HK-2 (cell line): ENCODE data around the gene SLC45A1.
"Not testable (repeated sequence)": the region's sequence is repeated elsewhere in the genome, so short reads cannot be mapped to it uniquely, and the experiment has no call there.

Experiments used
- DNase-seq: peaks from one replicate; pipeline ENCODE4 v3.0.0-alpha.2; 2018; ENCODE audit not compliant: unreplicated experiment

Gene SLC45A1

GRCh38 chr1:8367571-8368194, 49.8 kb downstream of the SLC45A1 start:
- DNase-seq = no peak

- no peak for DNase-seq
Observed at GRCh38 chr1:8368956-8369639, 51.2 kb downstream of the SLC45A1 start.

- DNase-seq = no peak
Observed at GRCh38 chr1:8370046-8370881, 52.4 kb downstream of the SLC45A1 start.

- no peak for DNase-seq
Observed at GRCh38 chr1:8370905-8371315, 53.0 kb downstream of the SLC45A1 start.

- DNase-seq = no peak
Observed at GRCh38 chr1:8371372-8371991, 53.6 kb downstream of the SLC45A1 start.

- no peak for DNase-seq
Observed at GRCh38 chr1:8373125-8373524, 55.2 kb downstream of the SLC45A1 start.

GRCh38 chr1:8373581-8374241, 55.8 kb downstream of the SLC45A1 start:
- DNase-seq = peak; percentile 76

- no peak for DNase-seq
Observed at GRCh38 chr1:8374356-8374755, 56.4 kb downstream of the SLC45A1 start.

GRCh38 chr1:8374812-8375211, 56.9 kb downstream of the SLC45A1 start:
- DNase-seq = no peak

GRCh38 chr1:8376358-8376840, 58.5 kb downstream of the SLC45A1 start:
- no peak for DNase-seq

- DNase-seq = no peak
Observed at GRCh38 chr1:8377271-8377981, 59.5 kb downstream of the SLC45A1 start.

- DNase-seq = no peak
Observed at GRCh38 chr1:8378178-8378577, 60.3 kb downstream of the SLC45A1 start.

- no peak for DNase-seq
Observed at GRCh38 chr1:8378981-8379470, 61.1 kb downstream of the SLC45A1 start.

GRCh38 chr1:8379513-8380186, 61.7 kb downstream of the SLC45A1 start:
- DNase-seq = no peak

- not testable (repeated sequence) for DNase-seq
Observed at GRCh38 chr1:8380310-8380709, 62.4 kb downstream of the SLC45A1 start.

- DNase-seq = no peak
Observed at GRCh38 chr1:8381618-8382017, 63.7 kb downstream of the SLC45A1 start.

GRCh38 chr1:8382051-8382505, 64.2 kb downstream of the SLC45A1 start:
- DNase-seq = peak; percentile 49

GRCh38 chr1:8382608-8383505, 64.9 kb downstream of the SLC45A1 start:
- no peak for DNase-seq

GRCh38 chr1:8384088-8384487, 66.2 kb downstream of the SLC45A1 start:
- no peak for DNase-seq
